Measurements from ENCODE around the gene DNAJB6. TPM values are rescaled to one million over a fixed set of nuclear protein-coding genes. Genes with fewer than 3 reads are reported as not detected.

Gene DNAJB6
- total and polyA plus RNA-seq, 5 donors from 2014 or later: 115 to 250 (median 121) TPM

- Mint-ChIP-seq H3K36me3 (no peaks in the 10 kb centered on the region), H3K27ac (no peak overlapping the region), H3K27me3 (no peaks in the 10 kb centered on the region), H3K4me3 (no peak overlapping the region), H3K9me3 (no peaks in the 10 kb centered on the region), H3K4me1 (no peaks in the 10 kb centered on the region)
- ATAC-seq (ENCODE audit: low read depth in 2 of 2) (no peak), DNase-seq (no peak)
- H3K4me3 ChIP-seq (ENCODE audit: low read depth, low read length): no peak overlapping the region
- no peaks in the 10 kb centered on the region for H3K9me3 ChIP-seq (ENCODE audit: control insufficient read depth in 2 of 2, low read length in 2 of 2)
- H3K4me1 ChIP-seq (ENCODE audit: control insufficient read depth, insufficient read depth, low read length, poor library complexity, severe bottlenecking): no peaks in the 10 kb centered on the region
- H3K27ac ChIP-seq (ENCODE audit: insufficient read depth, low read length, poor library complexity, severe bottlenecking): no peak overlapping the region
- no peaks in the 10 kb centered on the region for H3K27me3 ChIP-seq (ENCODE audit: control insufficient read depth, insufficient read depth, low read length)
- no peaks in the 10 kb centered on the region for H3K36me3 ChIP-seq (ENCODE audit: control insufficient read depth, insufficient read depth, low read length)
Observed at GRCh38 chr7:157441023-157441399, 104.2 kb downstream of the DNAJB6 start.

- no peak overlapping the region for H3K4me3 Mint-ChIP-seq
- no peak for ATAC-seq (ENCODE audit: low read depth in 2 of 2)
- Histone ChIP-seq H3K27me3 (ENCODE audit: control insufficient read depth, insufficient read depth, low read length) (no peaks in the 10 kb centered on the region), H3K27ac (ENCODE audit: insufficient read depth, low read length, poor library complexity, severe bottlenecking) (no peak overlapping the region), H3K4me3 (ENCODE audit: low read depth, low read length) (no peak overlapping the region), H3K36me3 (ENCODE audit: control insufficient read depth, insufficient read depth, low read length) (no peaks in the 10 kb centered on the region), H3K9me3 (ENCODE audit: control insufficient read depth in 2 of 2, low read length in 2 of 2) (no peaks in the 10 kb centered on the region), H3K4me1 (ENCODE audit: control insufficient read depth, insufficient read depth, low read length, poor library complexity, severe bottlenecking) (no peaks in the 10 kb centered on the region)
- no peak for DNase-seq
- H3K9me3 Mint-ChIP-seq: no peaks in the 10 kb centered on the region
- H3K4me1 Mint-ChIP-seq: no peaks in the 10 kb centered on the region
- no peaks in the 10 kb centered on the region for H3K27me3 Mint-ChIP-seq
- peak overlapping the region in 1 of 3 donors; percentile 7 for H3K27ac Mint-ChIP-seq
- no peaks in the 10 kb centered on the region for H3K36me3 Mint-ChIP-seq
Observed at GRCh38 chr7:157442456-157442855, 105.7 kb downstream of the DNAJB6 start.

- no peak for DNase-seq
- H3K4me1 ChIP-seq (ENCODE audit: control insufficient read depth, insufficient read depth, low read length, poor library complexity, severe bottlenecking): no peaks in the 10 kb centered on the region
Observed at GRCh38 chr7:157442993-157443831, 106.4 kb downstream of the DNAJB6 start.

DNA sequence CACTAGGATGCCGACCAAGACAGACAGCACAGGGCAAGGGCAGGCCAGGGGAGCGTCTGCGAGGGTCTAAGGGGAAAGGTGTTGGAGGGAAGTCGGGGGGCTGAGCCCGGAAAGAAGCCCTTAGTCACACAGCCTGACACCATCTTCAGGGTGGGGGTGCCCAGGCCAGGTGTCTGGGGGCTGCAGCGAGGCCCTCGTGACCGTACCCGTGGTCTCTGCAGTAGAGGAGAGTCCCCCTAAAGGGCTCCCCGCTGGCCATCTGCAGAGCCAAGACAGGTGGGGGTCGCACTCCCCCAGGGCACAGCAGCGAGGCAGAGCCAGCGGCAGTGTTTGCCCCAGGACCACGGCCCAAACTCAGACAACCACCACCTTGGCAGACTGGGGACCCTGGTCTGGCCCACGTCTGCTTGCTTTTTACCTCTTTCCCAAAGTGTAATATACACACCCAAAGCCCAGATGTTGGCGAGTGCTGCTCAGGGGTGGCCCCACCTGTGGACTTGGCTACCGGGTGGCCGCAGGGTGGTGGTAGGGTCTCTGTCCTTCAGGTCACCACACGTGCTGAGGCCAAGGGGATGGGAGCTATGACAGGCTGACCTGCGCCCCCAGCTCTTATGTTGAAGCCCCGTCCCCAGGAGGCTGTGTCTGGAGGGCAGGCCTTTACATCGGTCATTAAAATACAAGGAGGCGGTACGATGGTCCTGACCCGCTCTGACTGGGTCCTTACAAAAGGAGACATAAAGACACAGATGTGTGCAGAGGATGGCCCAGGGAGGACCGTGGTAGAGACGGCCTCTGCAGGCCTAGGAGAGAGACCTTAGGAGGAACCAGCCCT, 107.4 kb downstream of the DNAJB6 start:
- ATAC-seq (ENCODE audit: low read depth in 2 of 2) (no peak), DNase-seq (no peak)
- H3K9me3 Mint-ChIP-seq: no peaks in the 10 kb centered on the region
- H3K4me3 ChIP-seq (ENCODE audit: low read depth, low read length): no peak overlapping the region
- H3K27ac Mint-ChIP-seq: no peak overlapping the region
- H3K9me3 ChIP-seq (ENCODE audit: control insufficient read depth in 2 of 2, low read length in 2 of 2): no peaks in the 10 kb centered on the region
- no peaks in the 10 kb centered on the region for H3K27me3 Mint-ChIP-seq
- H3K27me3 ChIP-seq (ENCODE audit: control insufficient read depth, insufficient read depth, low read length): no peaks in the 10 kb centered on the region
- no peaks in the 10 kb centered on the region for H3K36me3 Mint-ChIP-seq
- no peak overlapping the region for H3K27ac ChIP-seq (ENCODE audit: insufficient read depth, low read length, poor library complexity, severe bottlenecking)
- H3K36me3 ChIP-seq (ENCODE audit: control insufficient read depth, insufficient read depth, low read length): no peaks in the 10 kb centered on the region
- H3K4me1 Mint-ChIP-seq: no peaks in the 10 kb centered on the region
- no peak overlapping the region for H3K4me3 Mint-ChIP-seq
- no peaks in the 10 kb centered on the region for H3K4me1 ChIP-seq (ENCODE audit: control insufficient read depth, insufficient read depth, low read length, poor library complexity, severe bottlenecking)

More at GRCh38 chr7:157442993-157443831, 106.4 kb downstream of the DNAJB6 start:
- Mint-ChIP-seq H3K9me3 (no peaks in the 10 kb centered on the region), H3K27ac (no peak overlapping the region), H3K27me3 (no peaks in the 10 kb centered on the region), H3K4me1 (no peaks in the 10 kb centered on the region), H3K4me3 (no peak overlapping the region), H3K36me3 (no peaks in the 10 kb centered on the region)
- no peak overlapping the region for H3K4me3 ChIP-seq (ENCODE audit: low read depth, low read length)
- no peaks in the 10 kb centered on the region for H3K36me3 ChIP-seq (ENCODE audit: control insufficient read depth, insufficient read depth, low read length)
- no peak for ATAC-seq (ENCODE audit: low read depth in 2 of 2)
- no peak overlapping the region for H3K27ac ChIP-seq (ENCODE audit: insufficient read depth, low read length, poor library complexity, severe bottlenecking)
- H3K9me3 ChIP-seq (ENCODE audit: control insufficient read depth in 2 of 2, low read length in 2 of 2): no peaks in the 10 kb centered on the region
- H3K27me3 ChIP-seq (ENCODE audit: control insufficient read depth, insufficient read depth, low read length): no peaks in the 10 kb centered on the region

DNA sequence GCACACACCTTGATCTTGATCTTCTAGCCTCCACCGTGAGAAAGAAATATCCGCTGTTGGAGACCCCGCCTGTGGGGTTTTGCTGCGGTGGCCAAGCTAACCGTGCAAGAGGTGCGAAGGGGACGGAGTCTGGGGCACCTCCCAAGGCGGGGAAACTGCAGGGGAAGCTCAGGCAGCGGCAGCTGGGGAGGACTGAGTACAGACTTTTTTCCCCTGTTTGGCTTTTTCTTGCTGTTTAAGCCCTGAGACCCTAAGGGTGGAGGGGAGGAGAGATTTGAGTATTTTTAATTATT, 108.0 kb downstream of the DNAJB6 start:
- Histone ChIP-seq H3K27ac (ENCODE audit: insufficient read depth, low read length, poor library complexity, severe bottlenecking) (no peak overlapping the region), H3K36me3 (ENCODE audit: control insufficient read depth, insufficient read depth, low read length) (no peaks in the 10 kb centered on the region), H3K4me1 (ENCODE audit: control insufficient read depth, insufficient read depth, low read length, poor library complexity, severe bottlenecking) (no peaks in the 10 kb centered on the region), H3K9me3 (ENCODE audit: control insufficient read depth in 2 of 2, low read length in 2 of 2) (no peaks in the 10 kb centered on the region), H3K27me3 (ENCODE audit: control insufficient read depth, insufficient read depth, low read length) (no peaks in the 10 kb centered on the region), H3K4me3 (ENCODE audit: low read depth, low read length) (no peak overlapping the region)
- Mint-ChIP-seq H3K4me3 (no peak overlapping the region), H3K4me1 (no peaks in the 10 kb centered on the region), H3K27me3 (no peaks in the 10 kb centered on the region), H3K36me3 (no peaks in the 10 kb centered on the region), H3K9me3 (no peaks in the 10 kb centered on the region), H3K27ac (no peak overlapping the region)
- DNase-seq: no peak
- ATAC-seq (ENCODE audit: low read depth in 2 of 2): no peak

GRCh38 chr7:157445246-157445955, 108.6 kb downstream of the DNAJB6 start:
- Mint-ChIP-seq H3K9me3 (peaks cover 0 to 2% (median 0%) of the 10 kb centered on the region in 7 donors), H3K4me1 (no peaks in the 10 kb centered on the region), H3K36me3 (no peaks in the 10 kb centered on the region), H3K27ac (no peak overlapping the region), H3K27me3 (peaks cover 2% of the 10 kb centered on the region), H3K4me3 (no peak overlapping the region)
- no peaks in the 10 kb centered on the region for H3K36me3 ChIP-seq (ENCODE audit: control insufficient read depth, insufficient read depth, low read length)
- no peaks in the 10 kb centered on the region for H3K4me1 ChIP-seq (ENCODE audit: control insufficient read depth, insufficient read depth, low read length, poor library complexity, severe bottlenecking)
- ATAC-seq (ENCODE audit: low read depth in 2 of 2) (no peak), DNase-seq (no peak)
- H3K27ac ChIP-seq (ENCODE audit: insufficient read depth, low read length, poor library complexity, severe bottlenecking): no peak overlapping the region
- no peaks in the 10 kb centered on the region for H3K9me3 ChIP-seq (ENCODE audit: control insufficient read depth in 2 of 2, low read length in 2 of 2)
- H3K27me3 ChIP-seq (ENCODE audit: control insufficient read depth, insufficient read depth, low read length): no peaks in the 10 kb centered on the region
- H3K4me3 ChIP-seq (ENCODE audit: low read depth, low read length): no peak overlapping the region

GRCh38 chr7:157445956-157446295, 109.1 kb downstream of the DNAJB6 start:
- Histone ChIP-seq H3K9me3 (ENCODE audit: control insufficient read depth in 2 of 2, low read length in 2 of 2) (no peaks in the 10 kb centered on the region), H3K27ac (ENCODE audit: insufficient read depth, low read length, poor library complexity, severe bottlenecking) (no peak overlapping the region), H3K36me3 (ENCODE audit: control insufficient read depth, insufficient read depth, low read length) (no peaks in the 10 kb centered on the region), H3K27me3 (ENCODE audit: control insufficient read depth, insufficient read depth, low read length) (no peaks in the 10 kb centered on the region), H3K4me3 (ENCODE audit: low read depth, low read length) (no peak overlapping the region), H3K4me1 (ENCODE audit: control insufficient read depth, insufficient read depth, low read length, poor library complexity, severe bottlenecking) (no peaks in the 10 kb centered on the region)
- DNase-seq: no peak
- Mint-ChIP-seq H3K9me3 (peaks cover 0 to 3% (median 0%) of the 10 kb centered on the region in 7 donors), H3K4me1 (no peaks in the 10 kb centered on the region), H3K27me3 (peaks cover 5% of the 10 kb centered on the region), H3K36me3 (no peaks in the 10 kb centered on the region), H3K27ac (no peak overlapping the region), H3K4me3 (no peak overlapping the region)
- ATAC-seq (ENCODE audit: low read depth in 2 of 2): no peak
